ENCODE measurements around the gene CHST6.
"Not testable (repeated sequence)": the region's sequence is repeated elsewhere in the genome, so short reads cannot be mapped to it uniquely, and the experiment has no call there.

DNA sequence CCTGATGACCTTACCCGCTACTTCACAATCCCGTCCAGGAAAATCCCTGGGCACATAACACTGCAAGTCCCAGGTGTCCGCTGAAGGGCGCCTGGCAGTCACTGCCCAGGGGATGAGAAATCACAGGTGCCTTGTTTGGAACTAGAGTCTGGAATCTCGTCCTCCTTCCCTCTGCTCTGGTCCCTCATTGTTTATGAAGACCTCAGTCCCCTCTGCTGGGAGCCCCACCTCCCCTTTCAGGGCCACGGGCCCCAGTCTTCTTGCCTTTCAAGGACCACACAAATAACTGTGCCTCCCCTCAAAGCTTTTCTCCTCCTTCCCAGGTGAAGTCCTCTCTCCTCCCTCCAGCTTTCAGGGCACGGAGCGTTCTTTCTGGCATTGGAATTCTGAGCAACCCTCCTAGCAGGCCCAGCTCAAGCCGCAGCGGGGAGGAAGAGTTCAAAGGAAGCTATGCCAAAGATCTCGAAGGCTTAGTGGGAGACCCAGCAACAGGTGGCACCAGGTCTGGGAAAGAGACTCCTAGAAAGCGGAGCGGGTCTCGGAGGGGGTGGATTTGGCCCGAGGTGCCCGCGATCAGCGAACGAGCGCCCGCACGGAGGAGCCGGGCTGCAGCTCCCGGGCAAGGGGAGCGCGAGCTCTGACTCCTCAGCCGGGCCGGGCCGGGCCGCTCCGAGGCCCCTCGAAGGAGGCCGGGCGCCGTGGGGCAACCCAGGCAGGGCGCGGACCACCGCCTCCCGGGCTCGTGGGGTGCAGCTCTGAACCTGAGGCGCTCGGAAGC, 21.1 kb upstream of the CHST6 start:
- TF ChIP-seq EZH2phosphoT487 (IDR thresholded peaks at IDR 0.05; ENCODE audit: borderline replicate concordance); CEBPB (IDR thresholded peaks at IDR 0.05; ENCODE audit: low read depth); POLR2A (IDR thresholded peaks at IDR 0.05; ENCODE audit: borderline replicate concordance, extremely low read depth, insufficient read depth, insufficient read length); YY1 (IDR thresholded peaks at IDR 0.05; ENCODE audit: extremely low read depth, insufficient replicate concordance, low read depth, low read length); EGR1 (IDR thresholded peaks at IDR 0.05; ENCODE audit: low read depth); EZH2 (IDR thresholded peaks at IDR 0.05); JUND (IDR thresholded peaks at IDR 0.05): not testable (repeated sequence)
- TF ChIP-seq, protein P1, sequence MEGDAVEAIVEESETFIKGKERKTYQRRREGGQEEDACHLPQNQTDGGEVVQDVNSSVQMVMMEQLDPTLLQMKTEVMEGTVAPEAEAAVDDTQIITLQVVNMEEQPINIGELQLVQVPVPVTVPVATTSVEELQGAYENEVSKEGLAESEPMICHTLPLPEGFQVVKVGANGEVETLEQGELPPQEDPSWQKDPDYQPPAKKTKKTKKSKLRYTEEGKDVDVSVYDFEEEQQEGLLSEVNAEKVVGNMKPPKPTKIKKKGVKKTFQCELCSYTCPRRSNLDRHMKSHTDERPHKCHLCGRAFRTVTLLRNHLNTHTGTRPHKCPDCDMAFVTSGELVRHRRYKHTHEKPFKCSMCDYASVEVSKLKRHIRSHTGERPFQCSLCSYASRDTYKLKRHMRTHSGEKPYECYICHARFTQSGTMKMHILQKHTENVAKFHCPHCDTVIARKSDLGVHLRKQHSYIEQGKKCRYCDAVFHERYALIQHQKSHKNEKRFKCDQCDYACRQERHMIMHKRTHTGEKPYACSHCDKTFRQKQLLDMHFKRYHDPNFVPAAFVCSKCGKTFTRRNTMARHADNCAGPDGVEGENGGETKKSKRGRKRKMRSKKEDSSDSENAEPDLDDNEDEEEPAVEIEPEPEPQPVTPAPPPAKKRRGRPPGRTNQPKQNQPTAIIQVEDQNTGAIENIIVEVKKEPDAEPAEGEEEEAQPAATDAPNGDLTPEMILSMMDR (IDR thresholded peaks at IDR 0.05 in 2 of 3, conservative IDR thresholded peaks at IDR 0.05 in 1 of 3; ENCODE audit: borderline replicate concordance in 1 of 3, insufficient read depth in 1 of 3, low read depth in 2 of 3, low read length in 2 of 3), result not testable (repeated sequence)
- TF ChIP-seq, protein P2, sequence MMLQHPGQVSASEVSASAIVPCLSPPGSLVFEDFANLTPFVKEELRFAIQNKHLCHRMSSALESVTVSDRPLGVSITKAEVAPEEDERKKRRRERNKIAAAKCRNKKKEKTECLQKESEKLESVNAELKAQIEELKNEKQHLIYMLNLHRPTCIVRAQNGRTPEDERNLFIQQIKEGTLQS (IDR thresholded peaks at IDR 0.05), result not testable (repeated sequence)
- TF ChIP-seq, protein P3, sequence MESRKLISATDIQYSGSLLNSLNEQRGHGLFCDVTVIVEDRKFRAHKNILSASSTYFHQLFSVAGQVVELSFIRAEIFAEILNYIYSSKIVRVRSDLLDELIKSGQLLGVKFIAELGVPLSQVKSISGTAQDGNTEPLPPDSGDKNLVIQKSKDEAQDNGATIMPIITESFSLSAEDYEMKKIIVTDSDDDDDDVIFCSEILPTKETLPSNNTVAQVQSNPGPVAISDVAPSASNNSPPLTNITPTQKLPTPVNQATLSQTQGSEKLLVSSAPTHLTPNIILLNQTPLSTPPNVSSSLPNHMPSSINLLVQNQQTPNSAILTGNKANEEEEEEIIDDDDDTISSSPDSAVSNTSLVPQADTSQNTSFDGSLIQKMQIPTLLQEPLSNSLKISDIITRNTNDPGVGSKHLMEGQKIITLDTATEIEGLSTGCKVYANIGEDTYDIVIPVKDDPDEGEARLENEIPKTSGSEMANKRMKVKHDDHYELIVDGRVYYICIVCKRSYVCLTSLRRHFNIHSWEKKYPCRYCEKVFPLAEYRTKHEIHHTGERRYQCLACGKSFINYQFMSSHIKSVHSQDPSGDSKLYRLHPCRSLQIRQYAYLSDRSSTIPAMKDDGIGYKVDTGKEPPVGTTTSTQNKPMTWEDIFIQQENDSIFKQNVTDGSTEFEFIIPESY (IDR thresholded peaks at IDR 0.05; ENCODE audit: extremely low read depth, insufficient replicate concordance, low read length), result not testable (repeated sequence)
